ENCODE data around the gene RALA.

RALA gene

DNA sequence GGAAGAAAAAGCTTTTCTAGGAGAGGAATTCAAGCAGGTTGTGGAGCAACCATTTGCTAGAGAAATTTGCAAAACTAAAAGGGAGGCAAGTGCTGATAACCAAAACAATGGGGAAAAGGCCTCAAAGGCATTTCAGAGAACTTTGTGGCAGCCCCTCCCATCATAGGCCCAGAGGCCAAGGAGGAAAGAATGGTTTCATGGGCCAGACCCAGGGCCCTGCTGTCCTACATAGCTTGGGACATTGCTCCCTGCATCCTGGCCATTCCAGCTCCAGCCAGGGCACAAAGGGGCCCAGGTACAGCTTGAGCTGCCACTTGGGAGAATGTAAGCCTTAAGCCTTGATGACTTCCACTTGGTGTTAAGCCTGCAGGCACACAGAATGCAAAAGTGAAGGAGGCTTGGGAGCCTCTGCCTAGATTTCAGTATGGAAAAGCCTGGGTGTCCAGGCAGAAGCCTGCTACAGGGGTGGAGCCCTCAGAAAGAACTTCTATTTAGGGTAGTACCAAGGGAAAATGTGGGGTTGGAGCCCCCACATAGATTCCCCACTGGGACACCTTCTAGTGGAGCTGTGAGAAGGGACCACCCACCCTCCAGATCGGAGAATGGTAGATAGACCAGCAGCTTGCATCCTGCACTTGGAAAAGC, 91.2 kb downstream of the RALA start:
- H3K9ac ChIP-seq (ENCODE audit: low read length) = no peak overlapping the region

DNA sequence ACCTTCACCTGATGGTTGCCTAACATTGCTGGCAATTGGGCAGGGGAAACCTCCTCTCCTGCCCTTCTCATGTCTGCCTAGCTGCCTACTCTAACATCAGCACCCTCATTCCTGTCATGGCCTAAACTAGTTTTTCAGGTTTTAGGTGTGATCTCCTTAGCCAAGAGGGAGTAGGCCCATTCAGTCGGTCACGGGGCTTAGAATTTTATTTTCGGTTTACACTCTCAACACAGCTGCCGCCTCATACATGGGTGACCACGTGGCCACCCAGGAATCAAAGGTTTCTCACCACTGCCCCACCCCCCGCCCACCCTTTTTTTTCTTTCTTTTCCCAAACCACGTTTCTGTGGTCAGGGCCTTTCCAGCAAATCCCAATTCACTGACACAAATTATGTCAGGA, 97.2 kb downstream of the RALA start:
- H3K4me1 ChIP-seq (ENCODE audit: insufficient read depth, low read length) = no peaks in the 10 kb centered on the region
- H3K9me3 ChIP-seq (ENCODE audit: low read length) = no peaks in the 10 kb centered on the region
- no peak overlapping the region for H3K4me3 ChIP-seq (ENCODE audit: low read depth in 1 of 2, low read length in 2 of 2)
- no peaks in the 10 kb centered on the region for H3K27me3 ChIP-seq (ENCODE audit: control insufficient read depth in 1 of 2, insufficient read depth in 2 of 2, low read length in 2 of 2)
- no peaks in the 10 kb centered on the region for H3K36me3 ChIP-seq (ENCODE audit: insufficient read depth, low read length)
- no peak overlapping the region for H3K9ac ChIP-seq (ENCODE audit: low read length)
- H3K27ac ChIP-seq (ENCODE audit: low read depth, low read length) = no peak overlapping the region

More for the DNA sequence above, 91.2 kb downstream of the RALA start:
- Histone ChIP-seq H3K4me1 (ENCODE audit: insufficient read depth, low read length) (peaks cover 8% of the 10 kb centered on the region), H3K36me3 (ENCODE audit: insufficient read depth, low read length) (no peaks in the 10 kb centered on the region), H3K9me3 (ENCODE audit: low read length) (peaks cover 7% of the 10 kb centered on the region), H3K27ac (ENCODE audit: low read depth, low read length) (no peak overlapping the region), H3K4me3 (ENCODE audit: low read depth in 1 of 2, low read length in 2 of 2) (no peak overlapping the region), H3K27me3 (ENCODE audit: control insufficient read depth in 1 of 2, insufficient read depth in 2 of 2, low read length in 2 of 2) (no peaks in the 10 kb centered on the region)

DNA sequence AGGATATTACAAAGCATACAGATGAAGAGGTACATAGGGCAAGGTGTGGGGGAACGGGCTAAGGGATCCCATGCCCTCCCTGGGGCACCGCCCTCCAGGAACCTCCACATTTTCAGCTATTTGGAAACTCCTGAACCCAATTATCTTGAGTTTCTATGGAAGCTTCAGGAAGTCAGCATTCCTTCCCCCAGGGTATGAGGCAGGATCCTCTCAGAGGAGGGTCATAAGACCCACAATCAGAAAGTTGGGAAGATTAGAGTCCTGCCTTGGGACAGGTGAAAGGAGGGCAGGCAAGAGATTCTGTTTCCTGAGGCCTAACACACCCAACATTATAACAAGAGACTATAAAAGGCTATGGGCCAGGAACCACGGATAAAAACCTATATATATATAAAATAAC, 98.0 kb downstream of the RALA start:
- H3K27ac ChIP-seq (ENCODE audit: low read depth, low read length) = no peak overlapping the region
- H3K4me1 ChIP-seq (ENCODE audit: insufficient read depth, low read length) = no peaks in the 10 kb centered on the region
- no peaks in the 10 kb centered on the region for H3K27me3 ChIP-seq (ENCODE audit: control insufficient read depth in 1 of 2, insufficient read depth in 2 of 2, low read length in 2 of 2)
- H3K9ac ChIP-seq (ENCODE audit: low read length) = no peak overlapping the region
- no peaks in the 10 kb centered on the region for H3K36me3 ChIP-seq (ENCODE audit: insufficient read depth, low read length)
- H3K9me3 ChIP-seq (ENCODE audit: low read length) = no peaks in the 10 kb centered on the region
- no peak overlapping the region for H3K4me3 ChIP-seq (ENCODE audit: low read depth in 1 of 2, low read length in 2 of 2)

DNA sequence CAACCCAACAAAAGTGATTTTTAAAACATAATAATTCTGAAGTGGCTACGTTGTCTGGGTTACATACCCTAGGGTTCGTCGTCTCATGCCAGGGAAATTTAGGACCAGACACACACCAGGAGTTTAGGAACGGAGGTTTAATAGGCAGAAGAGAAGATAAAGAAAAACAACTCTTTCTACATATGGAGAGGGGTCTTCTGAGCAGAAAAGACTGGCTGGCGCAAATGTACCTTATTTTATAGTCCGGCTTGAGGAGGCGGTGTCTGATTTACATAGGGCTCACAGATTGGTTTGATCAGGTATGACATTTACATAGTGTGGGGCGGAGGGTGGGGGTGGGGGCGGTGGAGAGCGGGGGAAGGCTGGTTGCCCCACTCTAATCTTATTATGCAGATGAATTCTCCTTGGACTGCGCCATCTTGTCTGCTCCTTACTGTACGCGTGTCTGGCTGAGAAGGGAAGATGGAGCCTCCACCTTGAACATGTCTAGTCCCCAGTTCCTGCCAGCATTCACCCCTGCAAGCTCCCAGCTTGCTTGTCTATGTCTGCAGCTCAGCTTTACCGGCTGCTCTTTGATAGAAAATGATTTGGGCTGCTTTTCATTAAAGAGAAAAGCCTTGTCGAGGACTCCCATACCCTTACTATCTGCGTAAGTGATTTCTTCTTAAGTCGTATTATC, 98.7 kb downstream of the RALA start:
- Histone ChIP-seq H3K9me3 (ENCODE audit: low read length) (no peaks in the 10 kb centered on the region), H3K4me3 (ENCODE audit: low read depth in 1 of 2, low read length in 2 of 2) (no peak overlapping the region), H3K27me3 (ENCODE audit: control insufficient read depth in 1 of 2, insufficient read depth in 2 of 2, low read length in 2 of 2) (no peaks in the 10 kb centered on the region), H3K4me1 (ENCODE audit: insufficient read depth, low read length) (no peaks in the 10 kb centered on the region), H3K9ac (ENCODE audit: low read length) (no peak overlapping the region), H3K27ac (ENCODE audit: low read depth, low read length) (no peak overlapping the region), H3K36me3 (ENCODE audit: insufficient read depth, low read length) (no peaks in the 10 kb centered on the region)

DNA sequence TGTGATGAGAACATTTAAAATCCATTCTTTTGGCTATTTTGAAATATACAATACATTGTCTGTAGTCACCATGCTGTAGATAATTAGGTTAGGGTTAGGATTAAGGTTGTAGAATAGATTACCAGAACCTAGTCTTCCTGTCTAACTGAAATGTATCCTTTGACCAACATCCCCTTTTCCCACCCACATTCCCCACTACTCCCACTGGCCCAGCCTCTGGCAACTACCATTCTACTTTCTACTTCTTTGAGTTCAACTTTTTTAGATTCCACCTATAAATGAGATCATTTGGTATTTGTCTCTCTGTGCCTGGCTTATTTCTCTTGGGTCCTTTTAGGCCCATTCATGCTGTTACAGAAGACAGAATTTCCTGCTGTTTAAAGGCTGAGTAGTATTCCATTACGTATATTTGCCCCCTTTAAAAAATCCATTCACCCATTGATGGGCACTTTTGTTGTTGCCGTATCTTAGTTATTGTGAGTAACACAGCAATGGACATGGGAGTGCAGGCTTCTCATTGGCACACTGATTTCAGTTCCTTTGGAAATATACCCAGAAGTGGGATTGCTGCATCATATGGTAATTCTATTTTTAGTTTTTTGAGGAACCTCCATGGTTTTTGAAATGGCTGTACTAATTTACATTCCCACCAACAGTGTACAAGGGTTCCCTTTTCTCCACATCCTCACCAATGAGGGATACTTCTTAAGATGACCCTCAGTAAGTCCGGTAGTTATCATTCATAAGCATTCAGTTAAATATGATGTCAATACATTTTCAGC, 104.0 kb downstream of the RALA start:
- H3K4me1 ChIP-seq (ENCODE audit: insufficient read depth, low read length) = peaks cover 1% of the 10 kb centered on the region
- H3K4me3 ChIP-seq (ENCODE audit: low read depth in 1 of 2, low read length in 2 of 2) = no peak overlapping the region
- H3K9me3 ChIP-seq (ENCODE audit: low read length) = no peaks in the 10 kb centered on the region
- no peaks in the 10 kb centered on the region for H3K36me3 ChIP-seq (ENCODE audit: insufficient read depth, low read length)
- no peak overlapping the region for H3K27ac ChIP-seq (ENCODE audit: low read depth, low read length)
- no peaks in the 10 kb centered on the region for H3K27me3 ChIP-seq (ENCODE audit: control insufficient read depth in 1 of 2, insufficient read depth in 2 of 2, low read length in 2 of 2)
- no peak overlapping the region for H3K9ac ChIP-seq (ENCODE audit: low read length)

DNA sequence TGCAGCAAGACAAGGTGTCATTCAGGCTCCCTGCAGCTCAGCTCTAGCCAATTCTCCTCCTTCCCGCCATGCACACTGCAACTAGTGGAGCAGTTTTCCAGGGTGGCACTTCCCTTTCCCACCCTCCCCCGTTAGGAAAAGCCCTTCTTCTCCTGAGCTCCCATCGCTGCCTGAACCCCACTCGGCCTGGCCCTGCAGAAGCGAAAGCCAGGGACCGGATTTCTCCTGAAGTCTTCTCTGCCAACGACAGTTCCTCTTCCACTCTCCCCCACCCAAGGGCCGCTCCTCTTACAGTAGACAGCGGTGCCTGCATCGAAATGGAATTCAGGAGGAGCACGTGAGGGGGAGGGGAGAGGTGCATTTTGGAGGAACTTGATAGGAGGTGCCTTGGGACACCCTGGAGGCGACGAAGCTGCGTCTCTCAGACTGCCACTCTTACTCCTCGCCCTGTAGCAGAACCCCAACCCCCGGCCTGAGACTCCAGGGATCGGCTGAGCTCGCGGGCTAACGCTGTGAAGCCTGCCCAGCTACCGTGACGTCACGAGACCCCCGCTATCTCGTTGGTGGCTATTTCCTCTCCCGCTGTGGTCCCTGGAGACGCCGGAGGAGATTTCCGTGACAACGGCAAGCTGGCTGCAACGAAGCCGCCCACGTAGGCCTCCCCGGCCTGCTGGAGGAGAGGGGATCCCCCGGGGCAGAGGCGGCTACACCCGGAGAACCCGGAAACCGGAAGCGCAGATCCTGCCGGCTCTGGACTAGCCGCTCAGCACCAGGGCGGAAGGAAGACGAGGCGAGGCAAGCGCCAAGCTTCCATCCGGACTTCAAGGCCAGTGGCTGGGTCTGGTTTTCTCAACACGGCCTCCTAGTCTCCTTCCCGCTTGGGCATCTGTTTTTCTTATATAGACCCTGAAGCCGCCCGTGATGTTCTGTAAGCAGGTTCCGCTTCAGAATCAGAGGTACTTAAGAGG, 109.7 kb downstream of the RALA start:
- peaks cover 16% of the 10 kb centered on the region for H3K4me1 ChIP-seq (ENCODE audit: insufficient read depth, low read length)
- peak overlapping the region; percentile 78 to 83 for H3K4me3 ChIP-seq (ENCODE audit: low read depth in 1 of 2, low read length in 2 of 2)
- no peaks in the 10 kb centered on the region for H3K9me3 ChIP-seq (ENCODE audit: low read length)
- H3K9ac ChIP-seq (ENCODE audit: low read length) = peak overlapping the region; percentile 29
- H3K36me3 ChIP-seq (ENCODE audit: insufficient read depth, low read length) = no peaks in the 10 kb centered on the region
- H3K27me3 ChIP-seq (ENCODE audit: control insufficient read depth in 1 of 2, insufficient read depth in 2 of 2, low read length in 2 of 2) = no peaks in the 10 kb centered on the region
- peak overlapping the region; percentile 63 for H3K27ac ChIP-seq (ENCODE audit: low read depth, low read length)

DNA sequence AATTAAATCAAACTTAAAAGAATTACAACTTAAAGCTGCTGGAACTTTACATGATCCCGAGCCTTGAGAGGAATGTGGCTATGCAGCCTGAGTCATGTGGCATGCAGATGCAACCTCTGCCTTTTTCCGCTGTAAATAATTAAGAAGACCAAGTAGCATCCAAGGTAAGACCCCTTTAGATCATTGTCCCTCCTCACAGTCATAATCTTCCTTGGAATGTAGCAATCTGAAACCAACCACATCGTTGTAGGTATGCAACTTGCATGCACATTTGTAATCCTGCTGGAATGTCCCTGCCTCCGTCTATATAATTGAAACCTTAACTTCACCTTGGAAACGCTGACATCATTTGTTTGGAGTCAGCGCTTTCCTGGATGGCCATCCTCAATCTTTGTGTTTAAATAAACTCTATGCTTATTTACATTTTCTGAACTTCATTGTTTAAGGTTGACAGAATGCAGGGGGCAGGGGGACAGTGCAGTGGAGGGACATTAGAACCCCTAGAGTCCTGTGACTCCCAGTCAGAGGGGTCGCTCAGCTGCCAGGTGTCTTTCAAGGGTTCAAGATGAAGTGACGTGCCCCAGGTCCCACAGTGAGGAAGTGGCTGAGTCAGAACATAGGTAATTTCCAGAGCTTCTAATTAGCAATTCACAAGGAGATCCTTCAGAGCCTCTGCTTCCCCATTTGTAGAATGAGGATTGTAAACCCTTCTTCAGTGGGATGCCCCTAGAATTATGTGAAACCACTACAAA, 110.7 kb downstream of the RALA start:
- peaks cover 16% of the 10 kb centered on the region for H3K4me1 ChIP-seq (ENCODE audit: insufficient read depth, low read length)
- H3K4me3 ChIP-seq (ENCODE audit: low read depth in 1 of 2, low read length in 2 of 2) = peak overlapping the region; percentile 78 to 83
- no peaks in the 10 kb centered on the region for H3K9me3 ChIP-seq (ENCODE audit: low read length)
- H3K9ac ChIP-seq (ENCODE audit: low read length) = peak overlapping the region; percentile 29
- no peaks in the 10 kb centered on the region for H3K27me3 ChIP-seq (ENCODE audit: control insufficient read depth in 1 of 2, insufficient read depth in 2 of 2, low read length in 2 of 2)
- peak overlapping the region; percentile 63 for H3K27ac ChIP-seq (ENCODE audit: low read depth, low read length)
- H3K36me3 ChIP-seq (ENCODE audit: insufficient read depth, low read length) = no peaks in the 10 kb centered on the region

DNA sequence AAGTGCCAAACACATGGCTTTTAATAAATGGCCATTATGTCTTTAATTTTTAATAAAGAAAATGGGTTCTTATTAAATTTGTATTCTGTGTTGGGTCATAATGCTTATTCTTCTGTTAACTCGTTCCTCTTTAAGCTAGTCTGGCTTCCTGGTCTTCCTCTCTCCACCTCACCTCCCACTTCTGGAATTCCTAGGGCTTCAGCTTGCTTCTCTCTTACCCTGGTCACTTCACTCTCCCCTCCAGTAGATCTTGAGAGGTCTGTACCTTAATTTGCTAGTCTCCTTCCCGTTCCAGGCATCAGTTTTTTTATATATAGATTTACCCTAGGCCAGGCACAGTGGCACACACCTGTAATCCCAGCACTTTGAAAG, 111.2 kb downstream of the RALA start:
- Histone ChIP-seq H3K27ac (ENCODE audit: low read depth, low read length) (no peak overlapping the region), H3K4me3 (ENCODE audit: low read depth in 1 of 2, low read length in 2 of 2) (no peak overlapping the region), H3K36me3 (ENCODE audit: insufficient read depth, low read length) (no peaks in the 10 kb centered on the region), H3K4me1 (ENCODE audit: insufficient read depth, low read length) (peaks cover 16% of the 10 kb centered on the region), H3K9ac (ENCODE audit: low read length) (no peak overlapping the region), H3K27me3 (ENCODE audit: control insufficient read depth in 1 of 2, insufficient read depth in 2 of 2, low read length in 2 of 2) (no peaks in the 10 kb centered on the region), H3K9me3 (ENCODE audit: low read length) (no peaks in the 10 kb centered on the region)

DNA sequence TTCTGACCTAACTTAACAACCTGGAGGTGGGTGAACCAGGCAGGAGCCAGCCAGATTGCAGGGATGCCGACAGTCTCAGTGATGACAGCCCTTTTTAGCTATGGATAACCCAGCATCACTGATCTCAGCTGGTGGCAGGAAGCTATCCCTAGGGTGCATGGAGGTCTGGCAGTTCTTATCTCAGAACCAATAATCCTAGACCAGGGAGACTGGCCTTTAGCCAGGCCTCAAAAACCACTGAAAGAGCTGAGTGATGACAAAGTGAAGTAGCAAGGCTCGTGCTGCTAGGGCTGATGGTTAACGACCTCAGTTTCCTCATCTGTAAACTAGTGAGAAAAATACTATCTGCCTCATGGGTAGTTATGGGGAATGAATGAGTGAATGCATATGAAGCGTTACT, 112.5 kb downstream of the RALA start:
- no peaks in the 10 kb centered on the region for H3K27me3 ChIP-seq (ENCODE audit: control insufficient read depth in 1 of 2, insufficient read depth in 2 of 2, low read length in 2 of 2)
- H3K9me3 ChIP-seq (ENCODE audit: low read length) = no peaks in the 10 kb centered on the region
- H3K4me3 ChIP-seq (ENCODE audit: low read depth in 1 of 2, low read length in 2 of 2) = no peak overlapping the region
- no peak overlapping the region for H3K27ac ChIP-seq (ENCODE audit: low read depth, low read length)
- H3K4me1 ChIP-seq (ENCODE audit: insufficient read depth, low read length) = peaks cover 16% of the 10 kb centered on the region
- no peak overlapping the region for H3K9ac ChIP-seq (ENCODE audit: low read length)
- H3K36me3 ChIP-seq (ENCODE audit: insufficient read depth, low read length) = no peaks in the 10 kb centered on the region

DNA sequence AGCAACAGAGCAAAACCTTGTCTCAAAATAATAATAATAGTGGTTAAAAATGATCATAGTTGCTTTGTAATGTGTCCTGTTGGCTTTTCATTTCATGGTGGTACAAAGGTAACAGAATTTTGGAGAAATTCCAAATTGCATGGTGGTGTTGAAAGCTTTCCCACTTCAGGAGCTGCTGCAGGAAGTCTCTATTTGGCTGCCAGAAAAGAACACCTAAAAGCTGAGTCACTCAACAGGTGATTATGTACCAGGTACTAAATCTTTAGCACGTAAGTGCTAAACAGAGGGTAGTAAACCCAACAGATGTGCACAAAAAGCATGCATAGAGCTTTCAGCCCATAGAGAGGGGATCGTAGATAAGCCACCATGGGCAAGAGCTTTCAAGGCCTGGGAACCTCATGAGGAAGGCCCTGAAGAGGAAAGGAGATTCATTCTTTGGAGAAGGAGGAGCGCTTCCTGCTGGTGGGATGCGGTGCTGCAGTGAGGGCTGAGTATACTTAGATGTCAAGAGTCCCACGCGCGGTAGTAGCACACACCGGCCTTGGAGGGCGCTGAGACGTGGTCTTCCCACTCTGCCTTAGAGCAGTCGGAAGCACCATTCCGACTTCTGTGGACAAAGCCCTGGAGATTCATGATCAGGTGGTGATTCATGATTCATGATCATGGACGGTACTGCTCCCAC, 118.7 kb downstream of the RALA start:
- H3K4me1 ChIP-seq (ENCODE audit: insufficient read depth, low read length) = peaks cover 5% of the 10 kb centered on the region
- no peak overlapping the region for H3K9ac ChIP-seq (ENCODE audit: low read length)
- no peak overlapping the region for H3K27ac ChIP-seq (ENCODE audit: low read depth, low read length)
- H3K36me3 ChIP-seq (ENCODE audit: insufficient read depth, low read length) = no peaks in the 10 kb centered on the region
- no peaks in the 10 kb centered on the region for H3K27me3 ChIP-seq (ENCODE audit: control insufficient read depth in 1 of 2, insufficient read depth in 2 of 2, low read length in 2 of 2)
- H3K4me3 ChIP-seq (ENCODE audit: low read depth in 1 of 2, low read length in 2 of 2) = no peak overlapping the region
- H3K9me3 ChIP-seq (ENCODE audit: low read length) = no peaks in the 10 kb centered on the region
